Stimulated activated naive CD4-positive, alpha-beta T cell (primary cell): Measurements from ENCODE around the gene TOM1L1.

Source experiments
- DNase-seq, 6 experiments: peaks; one replicate each; lab custom pipeline; 2025; lab: John Stamatoyannopoulos, UW

The TOM1L1 gene

DNA sequence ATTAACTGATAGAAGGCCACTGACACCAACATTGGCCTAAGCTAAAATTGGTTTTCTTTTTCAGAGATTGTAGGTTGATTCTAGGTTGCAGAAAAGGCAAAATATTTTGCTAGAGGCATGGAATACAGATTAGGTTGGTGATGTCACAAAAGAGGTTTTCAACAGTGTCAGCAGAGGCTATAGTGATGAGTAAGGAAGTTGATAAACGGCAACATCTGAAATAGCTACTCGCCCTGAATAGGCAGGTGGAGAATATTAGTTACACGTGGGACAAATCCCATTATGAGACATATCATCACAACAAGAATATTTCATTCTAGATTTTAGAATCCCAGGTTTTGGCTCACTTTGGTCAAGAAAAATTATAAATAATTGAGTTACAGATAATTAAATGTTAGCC lies 1.5 kb upstream of the TOM1L1 start:
- no peak for DNase-seq

DNA sequence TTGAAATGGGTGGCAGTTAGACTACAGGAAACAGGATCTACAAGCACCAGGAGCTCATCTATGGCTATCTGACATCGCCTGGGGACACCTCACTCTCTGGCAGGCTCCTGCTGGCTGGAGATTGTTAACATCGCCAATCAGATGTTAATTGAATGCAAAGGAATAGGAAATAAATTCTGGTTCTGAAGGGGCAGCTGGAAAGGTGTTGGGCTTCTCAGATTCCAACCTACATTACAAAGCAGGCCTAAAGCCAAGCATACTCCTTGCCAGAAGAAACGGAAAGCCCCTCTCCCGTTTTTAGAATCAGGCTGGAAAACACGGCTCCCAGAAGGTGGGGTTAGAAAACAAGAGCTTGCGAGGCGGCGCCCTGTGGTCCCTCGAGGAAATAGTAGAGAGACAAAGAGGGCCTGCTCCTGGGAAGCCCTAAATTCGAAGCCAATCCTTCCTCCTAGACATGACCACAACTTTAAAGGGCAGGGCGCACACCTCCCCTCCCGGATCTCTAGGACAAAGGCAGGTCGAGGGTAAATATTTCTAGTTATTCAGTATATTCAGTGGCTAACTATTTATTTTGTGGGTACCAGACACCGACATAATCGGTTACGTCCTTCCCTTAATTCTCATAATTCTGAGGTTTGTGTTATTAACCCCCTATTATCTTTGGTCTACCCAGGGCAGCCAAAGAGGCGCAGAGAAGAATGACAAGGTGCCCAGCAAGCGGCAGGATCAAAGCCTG lies 763 bp upstream of the TOM1L1 start:
- no peak for DNase-seq

DNA sequence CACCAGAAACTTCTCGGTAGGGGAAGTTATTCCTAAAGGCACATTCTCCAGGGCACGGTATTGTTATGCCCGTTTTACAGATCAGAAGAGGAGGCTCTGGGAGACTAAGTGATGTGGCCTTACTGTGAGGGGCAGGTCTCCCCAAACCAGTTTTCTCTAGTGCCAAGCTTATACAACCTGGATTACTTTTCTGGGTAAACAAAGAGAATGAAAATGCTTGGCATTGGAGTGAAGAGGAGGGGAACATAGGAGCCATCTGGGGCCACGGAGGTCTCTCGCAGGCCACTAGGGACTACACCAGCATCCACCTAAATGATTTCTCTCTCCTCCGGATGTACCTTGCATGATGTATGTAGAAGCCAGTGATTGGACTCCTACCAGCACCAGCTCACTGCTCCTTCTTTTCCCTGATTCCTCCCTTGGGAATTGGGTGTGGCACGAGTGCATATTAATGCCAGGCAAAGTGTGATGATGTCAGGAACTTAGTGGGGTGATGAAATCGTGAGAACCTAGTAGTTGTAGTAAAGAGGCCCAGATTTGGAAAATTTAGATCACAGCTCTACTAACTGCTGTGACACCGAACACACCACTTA lies 674 bp downstream of the TOM1L1 start:
- no peak for DNase-seq

DNA sequence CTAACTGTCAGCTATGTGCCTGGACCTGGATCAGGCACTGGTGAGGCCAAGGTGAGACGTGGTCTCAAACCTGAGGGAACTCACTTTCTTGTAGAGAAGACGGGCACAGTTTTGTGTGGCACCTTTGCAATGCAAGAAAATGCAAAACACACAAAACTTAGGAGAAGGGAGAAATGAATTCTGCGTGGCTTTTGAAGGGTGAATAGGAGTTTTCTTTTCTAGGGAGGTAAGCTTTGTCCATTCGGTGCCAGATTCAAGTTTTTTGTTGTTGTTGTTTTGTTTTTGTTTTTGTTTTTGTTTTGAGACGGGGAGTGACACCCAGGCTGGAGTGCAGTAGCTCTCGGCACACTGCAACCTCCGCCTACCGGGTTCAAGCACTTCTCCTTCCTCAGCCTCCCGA lies 1.4 kb downstream of the TOM1L1 start:
- DNase-seq, result no peak

DNA sequence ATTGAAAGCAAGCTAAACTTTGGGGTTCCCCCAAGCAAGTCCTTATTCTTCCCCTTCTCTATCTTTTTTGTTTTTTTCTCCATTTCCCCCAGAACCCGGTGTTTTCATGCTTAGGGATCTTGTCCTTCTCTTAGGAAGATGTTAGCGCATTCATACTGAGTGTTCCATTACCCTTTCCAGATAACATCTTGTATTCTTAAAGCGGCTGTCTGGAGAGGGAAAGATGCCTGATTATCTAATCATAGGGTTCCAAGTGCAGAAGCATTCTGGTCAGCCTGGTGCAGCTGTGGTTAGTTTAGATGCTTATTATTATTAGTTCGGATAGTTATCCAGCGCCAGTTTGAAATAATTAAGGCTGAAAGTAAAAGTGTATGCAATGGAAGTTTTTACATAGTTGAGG lies 2.0 kb downstream of the TOM1L1 start:
- DNase-seq, result no peak

DNA sequence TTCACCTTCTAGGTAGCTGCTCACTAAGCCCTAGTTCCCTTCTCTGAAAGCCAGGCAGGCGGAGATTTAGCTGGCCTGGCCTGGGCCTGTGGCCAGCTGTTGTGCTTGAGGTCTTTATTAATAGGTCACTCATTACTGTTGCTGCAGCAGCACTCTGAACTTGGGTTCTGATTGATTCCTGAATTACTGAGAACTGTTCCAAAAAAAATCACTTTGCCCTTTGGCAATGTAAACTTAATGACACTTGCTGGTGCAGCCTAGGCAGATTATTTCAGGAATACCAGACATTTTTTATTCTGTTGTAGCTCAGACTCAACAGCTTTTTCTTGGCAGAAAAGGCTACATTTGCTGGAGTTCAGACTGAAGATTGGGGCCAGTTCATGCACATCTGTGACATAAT lies 2.7 kb downstream of the TOM1L1 start:
- no peak for DNase-seq

DNA sequence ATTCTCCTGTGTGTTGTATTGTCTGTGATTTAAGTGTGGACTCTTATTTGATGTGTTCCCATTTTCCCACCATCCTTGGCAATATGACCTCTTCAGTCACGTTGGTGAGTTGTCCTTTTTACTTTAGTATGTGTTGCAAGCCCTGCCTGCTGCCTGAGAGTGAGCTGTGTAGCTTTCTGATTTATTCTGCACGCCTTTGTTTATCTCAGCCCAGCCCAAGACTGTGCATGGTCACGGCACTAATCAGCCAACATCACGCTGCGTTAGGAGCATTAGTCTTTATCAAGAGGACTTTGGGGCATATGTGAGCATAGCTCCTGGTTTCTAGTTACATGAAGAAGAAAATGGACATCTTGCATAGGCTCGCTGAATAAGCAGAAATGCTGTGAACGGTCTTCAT lies 6.0 kb downstream of the TOM1L1 start:
- DNase-seq, result no peak

DNA sequence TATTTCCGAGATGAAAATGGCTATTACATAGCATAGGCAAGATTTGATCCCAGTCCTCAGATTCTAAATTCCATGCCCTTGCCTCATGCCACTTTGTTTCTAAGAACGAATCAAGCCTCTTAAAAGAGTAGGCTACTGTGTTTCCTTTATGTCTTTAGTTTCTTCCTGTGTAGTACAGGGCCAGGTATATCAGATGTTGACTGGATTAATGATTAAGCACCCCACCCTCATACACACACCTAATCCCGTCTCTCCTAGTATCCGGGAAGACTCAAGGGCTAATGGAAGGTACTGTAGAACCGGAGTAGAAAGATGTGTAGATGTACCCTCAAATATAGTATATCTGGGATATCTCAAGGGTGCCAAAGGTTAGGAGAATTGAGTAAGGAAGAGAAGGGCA lies 6.7 kb downstream of the TOM1L1 start:
- DNase-seq, result no peak

DNA sequence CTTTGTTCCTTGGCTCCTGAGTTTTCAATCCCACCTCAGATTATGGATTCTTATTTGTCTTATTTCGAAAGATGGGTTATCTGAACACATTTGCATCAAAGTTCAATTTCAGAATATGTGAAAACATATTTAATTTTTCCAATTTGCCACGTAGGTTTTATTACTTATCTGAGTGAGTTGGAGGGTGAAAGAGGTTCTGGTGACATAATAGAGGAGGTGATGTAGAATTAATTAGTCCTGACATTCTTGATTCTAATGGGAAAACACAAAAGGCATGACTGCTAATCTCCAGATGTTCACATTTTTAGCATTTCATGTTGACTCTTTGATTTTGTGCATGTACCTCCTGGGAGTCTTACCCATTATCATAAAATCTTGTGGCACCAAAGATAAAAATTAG lies 9.1 kb downstream of the TOM1L1 start:
- DNase-seq, result no peak

DNA sequence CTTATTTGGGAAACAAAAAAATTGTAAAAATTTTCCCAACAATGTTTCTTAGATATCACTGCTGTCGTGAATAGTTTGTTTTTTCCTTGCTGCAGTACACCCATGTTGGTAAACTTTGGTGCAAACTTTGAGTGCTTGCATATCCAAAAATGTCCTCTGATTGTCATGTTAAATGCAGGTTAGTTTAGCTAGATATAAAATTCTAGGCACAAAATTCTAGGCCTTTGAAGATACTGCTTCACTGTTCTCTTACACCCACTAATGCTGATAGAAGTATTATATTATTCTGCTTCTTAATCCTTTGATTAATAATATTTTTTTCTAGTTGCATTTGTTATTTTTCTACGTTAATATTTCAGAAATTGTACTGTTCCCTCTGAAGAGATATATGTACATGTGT lies 16.1 kb downstream of the TOM1L1 start:
- DNase-seq, result no peak

DNA sequence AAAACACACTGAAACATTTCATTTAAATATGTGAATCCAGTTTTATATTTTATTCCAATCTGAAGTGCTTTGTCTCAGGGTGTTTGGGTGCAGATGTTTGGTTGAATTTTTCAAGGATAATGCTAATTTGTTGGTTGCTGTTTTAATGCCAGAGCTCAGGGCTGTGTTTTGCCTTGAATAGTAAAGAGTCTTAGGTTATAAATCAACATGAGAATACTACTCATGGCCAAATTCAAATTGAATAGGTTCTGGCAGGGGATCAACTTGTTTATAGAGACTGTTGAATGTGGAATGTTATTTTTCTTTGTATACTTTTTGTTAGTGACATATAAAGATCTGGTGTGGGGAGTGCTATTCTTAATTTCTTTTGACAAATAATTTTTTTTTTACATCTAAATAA lies 18.8 kb downstream of the TOM1L1 start:
- DNase-seq, result no peak

DNA sequence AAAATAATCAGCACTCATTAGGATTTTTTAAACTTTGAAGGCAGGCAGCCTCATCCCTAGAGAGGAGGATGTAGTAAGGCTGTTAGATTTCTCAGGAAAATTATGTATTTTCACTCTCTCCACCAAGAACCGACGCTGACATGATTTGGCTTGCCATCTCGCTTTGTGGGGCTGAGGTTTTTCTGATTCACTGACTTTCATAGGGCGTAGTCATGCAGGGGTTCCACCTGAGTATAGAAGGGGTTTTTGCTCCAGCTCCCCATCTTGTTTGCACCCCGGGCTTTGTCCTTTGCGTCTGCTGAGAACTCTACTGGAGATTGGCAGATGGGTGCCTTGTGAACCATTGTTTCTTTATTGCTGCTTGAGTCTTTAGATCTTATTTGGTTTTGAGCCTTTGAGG lies 20.2 kb downstream of the TOM1L1 start:
- DNase-seq, result no peak

DNA sequence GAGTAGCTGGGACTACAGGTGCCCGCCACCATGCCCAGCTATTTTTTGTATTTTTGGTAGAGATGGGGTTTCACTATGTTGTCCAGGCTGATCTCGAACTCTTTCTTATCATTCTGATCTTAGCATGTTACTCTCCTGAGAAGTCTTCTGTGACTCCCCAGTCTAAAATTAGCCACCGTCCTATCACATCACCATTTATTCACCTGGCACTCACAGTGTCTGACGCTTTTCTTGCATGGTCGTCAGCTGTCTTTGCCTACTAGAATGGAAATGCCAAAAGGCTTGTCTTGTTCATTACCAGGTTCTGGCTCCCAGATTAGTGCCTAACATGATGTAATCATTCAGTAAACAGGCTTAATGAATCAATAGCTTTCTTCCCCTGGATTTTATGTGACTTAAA lies 23.8 kb downstream of the TOM1L1 start:
- DNase-seq, result no peak

DNA sequence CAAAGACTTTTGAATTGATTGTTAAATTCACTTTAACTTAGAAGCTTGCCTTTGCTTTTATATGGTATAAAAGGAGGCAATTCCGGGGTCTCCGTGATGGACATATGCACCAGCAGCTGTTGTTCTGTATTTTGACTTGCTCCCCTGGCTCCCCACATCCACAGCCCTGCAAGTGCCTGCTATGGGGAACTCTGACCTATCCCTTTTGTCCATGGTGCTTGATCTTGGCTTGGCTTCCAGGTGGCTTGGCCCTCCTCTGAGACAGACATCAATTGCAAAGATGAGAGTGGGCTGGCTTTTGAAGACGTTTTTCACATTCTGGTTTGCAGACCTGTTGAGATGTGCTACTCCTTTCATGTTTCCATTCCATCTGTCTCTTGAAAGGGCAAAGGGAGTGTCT lies 26.9 kb downstream of the TOM1L1 start:
- no peak for DNase-seq

DNA sequence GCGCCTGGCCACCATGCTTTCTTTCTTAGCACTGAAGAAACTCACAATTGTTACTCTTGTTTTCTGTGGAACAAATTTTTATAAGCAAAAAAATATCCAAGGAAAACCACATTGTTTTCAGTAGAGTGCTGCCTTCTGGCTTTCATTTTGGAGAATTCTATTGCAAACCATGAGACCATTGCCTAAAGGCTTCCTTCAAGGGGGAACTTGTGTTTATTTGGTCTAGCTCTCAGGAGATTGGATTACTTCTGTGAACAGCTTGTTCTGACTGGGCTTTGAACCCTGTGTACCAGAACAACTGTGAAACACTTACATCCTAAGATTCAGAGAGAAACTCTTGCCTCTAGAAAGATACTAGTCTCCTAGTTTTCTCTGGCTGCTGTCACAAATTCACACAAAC lies 32.1 kb downstream of the TOM1L1 start:
- no peak for DNase-seq

DNA sequence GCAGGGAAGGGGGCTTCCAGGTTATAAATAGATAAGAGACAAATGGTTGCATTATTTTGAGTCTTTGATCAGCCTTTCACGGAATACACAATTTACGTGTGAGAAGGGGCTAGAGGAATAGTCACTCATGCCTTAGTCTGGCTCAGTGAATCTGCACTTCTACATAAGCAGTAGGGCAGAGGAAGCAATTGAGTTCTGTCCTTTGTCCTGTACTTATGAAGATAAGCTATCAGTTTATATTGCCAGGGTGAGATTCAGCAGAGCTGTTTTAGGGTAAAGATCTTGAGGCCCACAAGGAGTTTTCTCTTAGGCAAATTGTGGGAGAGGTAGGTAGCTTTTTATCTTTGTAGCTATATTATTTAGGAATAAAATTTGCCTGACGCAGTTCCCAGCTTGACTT lies 33.3 kb downstream of the TOM1L1 start:
- no peak for DNase-seq

DNA sequence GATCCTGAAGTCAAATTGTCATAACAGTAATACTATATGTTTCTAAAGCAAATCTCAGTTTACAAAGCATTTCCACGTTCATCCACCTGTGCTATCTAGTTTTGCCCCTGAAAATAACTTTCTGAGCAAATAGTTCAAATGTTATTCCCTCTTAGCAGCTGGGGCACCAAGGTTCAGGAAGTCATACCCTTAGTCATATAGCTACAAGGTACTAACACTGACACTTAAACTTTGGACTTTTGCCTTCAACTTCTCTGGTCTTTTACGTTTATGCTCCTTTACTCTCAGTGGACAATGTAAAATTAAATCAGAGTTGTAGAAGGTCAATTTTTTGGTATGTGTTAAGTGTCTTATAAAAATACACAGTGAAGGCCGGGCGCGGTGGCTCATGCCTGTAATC lies 34.8 kb downstream of the TOM1L1 start:
- no peak for DNase-seq

DNA sequence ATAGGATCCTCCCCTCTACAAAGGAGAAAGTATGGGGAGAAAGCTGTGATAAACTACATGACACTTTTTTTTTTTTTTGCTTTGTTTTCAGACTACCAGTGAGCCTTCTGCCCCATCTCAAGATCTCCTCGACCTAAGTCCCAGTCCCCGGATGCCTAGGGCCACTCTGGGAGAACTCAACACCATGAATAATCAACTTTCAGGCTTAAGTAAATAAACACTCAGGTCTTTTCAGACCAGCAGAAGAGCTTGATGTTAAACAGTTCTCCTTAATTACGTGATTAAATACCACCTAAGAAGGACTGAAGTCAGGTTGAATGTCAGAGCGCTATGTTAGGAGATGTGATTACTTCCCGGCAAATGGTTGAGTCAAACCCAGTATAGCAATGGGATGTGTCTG lies 36.4 kb downstream of the TOM1L1 start:
- DNase-seq, result no peak

DNA sequence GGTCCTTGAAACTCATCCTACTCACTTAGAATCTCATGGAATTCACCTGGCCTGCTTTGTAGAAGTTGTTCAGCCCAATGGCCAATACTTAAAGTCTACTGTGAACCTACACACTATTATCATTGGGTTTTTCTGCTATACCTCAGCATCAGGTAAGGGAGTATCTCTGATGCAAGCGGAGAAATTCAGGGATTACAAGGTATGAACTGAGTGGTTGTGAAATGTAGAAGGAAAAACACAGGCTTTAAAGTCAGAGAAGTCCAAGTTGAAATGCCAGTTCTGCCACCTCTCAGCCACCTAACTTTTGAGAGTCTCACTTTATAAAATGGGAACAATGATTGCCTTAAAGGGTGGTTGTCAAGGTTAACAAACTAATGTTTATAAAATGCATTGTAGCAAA lies 36.8 kb downstream of the TOM1L1 start:
- no peak for DNase-seq

DNA sequence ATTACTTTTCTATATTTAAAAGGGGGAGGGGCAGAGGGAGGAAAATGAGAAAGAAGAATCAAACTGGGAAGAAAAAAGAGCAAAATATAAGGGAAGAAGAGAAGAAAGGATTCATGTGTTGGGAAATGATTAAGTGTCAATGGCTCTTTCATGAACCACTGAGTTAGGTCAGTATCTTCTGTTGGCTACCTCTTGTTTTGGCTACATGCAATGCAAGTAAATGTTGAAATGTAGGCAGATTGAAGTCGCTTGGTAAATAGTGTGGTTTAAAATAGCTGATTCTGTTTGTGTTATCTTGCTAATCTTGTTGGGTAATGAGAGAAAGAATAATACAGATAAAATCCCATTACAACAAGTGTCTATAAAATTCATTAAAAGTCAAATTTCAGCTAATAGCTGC lies 40.6 kb downstream of the TOM1L1 start:
- DNase-seq, result no peak

DNA sequence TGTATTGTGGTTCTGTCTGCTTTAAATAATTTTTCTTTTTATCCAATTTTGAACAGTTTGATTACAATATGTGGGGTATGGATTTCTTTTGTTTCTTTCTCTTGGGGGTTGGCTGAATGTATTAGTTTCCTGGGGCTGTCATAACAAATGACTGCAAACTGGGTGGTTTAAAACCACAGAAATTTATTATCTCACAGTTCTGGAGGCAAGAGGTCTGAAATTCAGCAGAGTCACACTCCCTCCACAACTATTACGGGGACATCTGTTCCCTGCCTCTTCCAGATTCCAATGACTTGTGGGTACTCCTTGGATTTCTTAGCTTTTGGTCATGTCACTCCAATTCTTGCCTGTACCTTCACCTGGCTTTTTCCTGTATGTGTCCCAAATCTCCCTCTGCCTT lies 44.1 kb downstream of the TOM1L1 start:
- DNase-seq, result no peak

DNA sequence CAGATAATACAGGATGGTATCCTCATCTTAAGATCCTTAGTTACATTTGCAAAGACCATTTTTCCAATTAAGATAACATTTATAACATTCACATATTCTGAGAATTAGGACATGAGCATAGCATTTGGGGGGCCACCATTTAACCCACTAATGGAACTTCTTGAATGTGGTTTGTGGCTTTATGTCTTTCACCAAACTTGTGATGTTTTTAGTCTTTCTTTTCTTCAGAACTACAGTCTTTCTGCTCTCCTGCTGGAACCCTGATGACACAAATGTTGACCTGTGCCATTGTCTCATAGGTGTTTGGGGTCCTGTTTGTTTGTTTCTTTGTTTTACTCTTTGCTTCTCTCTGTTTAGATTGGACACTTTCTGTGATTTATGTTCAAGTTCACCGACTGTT lies 44.6 kb downstream of the TOM1L1 start:
- no peak for DNase-seq

DNA sequence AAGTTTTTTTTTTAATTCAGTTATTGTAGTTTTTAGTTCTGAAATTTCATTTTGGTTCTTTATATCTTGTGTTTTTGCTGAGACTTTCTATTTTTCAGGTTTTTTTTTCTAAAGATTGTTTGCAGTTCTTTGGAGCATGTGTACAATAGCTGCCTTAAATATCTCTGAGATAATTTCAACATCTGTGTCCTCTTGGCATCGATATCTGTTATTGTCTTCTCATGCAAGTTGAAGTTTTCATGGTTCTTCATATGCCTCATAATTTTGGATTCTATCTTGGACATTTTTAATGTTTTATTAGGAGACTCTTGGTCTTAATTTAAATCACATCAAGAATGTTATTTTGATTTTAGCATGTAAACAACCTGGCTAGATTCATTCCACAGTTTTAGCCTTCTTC lies 45.0 kb downstream of the TOM1L1 start:
- DNase-seq, result no peak

DNA sequence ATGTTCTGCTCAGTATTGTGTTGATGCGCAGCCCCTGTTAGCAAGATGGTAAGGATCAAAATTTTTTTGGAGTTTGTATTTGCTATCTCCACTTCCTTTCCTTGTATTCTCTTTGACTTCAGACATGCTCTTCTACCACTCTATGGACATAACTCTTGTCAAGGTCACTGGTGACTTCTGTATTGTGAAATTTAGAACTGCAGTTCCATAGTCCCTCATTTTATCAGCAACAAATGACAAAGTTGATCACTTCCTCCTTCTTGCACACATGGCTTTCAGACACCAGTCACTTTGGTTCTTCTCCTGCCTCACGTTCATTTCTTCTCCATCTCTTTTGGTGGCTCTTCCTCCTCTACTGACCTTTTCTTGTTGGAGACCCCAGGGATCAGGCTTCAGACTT lies 46.7 kb downstream of the TOM1L1 start:
- DNase-seq, result no peak
